Transverse colon (tissue), 4 donors: Measurements from ENCODE around the gene NDUFV1. TPM values are rescaled to one million over a fixed set of nuclear protein-coding genes. Genes with fewer than 3 reads are reported as not detected.
"Not testable (repeated sequence)": the region's sequence is repeated elsewhere in the genome, so short reads cannot be mapped to it uniquely, and the experiment has no call there.

ENCODE experiments used
- DNase-seq: peaks from one replicate; pipeline ENCODE4 v3.0.0-alpha.2; 2019
- H3K27ac ChIP-seq, 4 donors: fragments of 200-600 bp; sonication (generic); 2 replicates each; pipeline ENCODE4 v1.5.1; 2016 to 2018; ENCODE audit warnings: inconsistent platforms in 4 of 4
- H3K27me3 ChIP-seq: fragments of 200-600 bp; sonication (generic); 2 replicates; pipeline ENCODE4 v1.5.1; 2017; ENCODE audit warnings: inconsistent platforms
- H3K36me3 ChIP-seq, 4 donors: fragments of 200-600 bp; sonication (generic); 2 replicates each; pipeline ENCODE4 v1.5.1; 2017 to 2019; ENCODE audit warnings: inconsistent platforms in 4 of 4
- H3K4me1 ChIP-seq, 4 donors: fragments of 200-600 bp; sonication (generic); 2 replicates each; pipeline ENCODE4 v1.5.1; 2017 to 2020; ENCODE audit warnings: inconsistent platforms in 4 of 4
- H3K4me3 ChIP-seq, 4 donors: fragments of 200-600 bp; sonication (generic); 1 replicate in 1 of 4; 2 replicates in 3 of 4; pipeline versions ENCODE4 v1.5.1 to v1.6.1; 2017 to 2019; ENCODE audit warnings: inconsistent platforms in 4 of 4
- H3K9me3 ChIP-seq, 2 donors: fragments of 200-600 bp; sonication (generic); 2 replicates each; pipeline ENCODE4 v1.5.1; 2017 to 2019; ENCODE audit warnings: inconsistent platforms in 2 of 2
- EP300 ChIP-seq: sonication (generic); formaldehyde crosslinking; IDR thresholded peaks from one replicate; pipeline ENCODE4 v1.6.1; 2017; ENCODE audit warnings: antibody characterized with exemption, low read depth
- POLR2A ChIP-seq: fragments of 450-650 bp; IDR thresholded peaks from one replicate; pipeline ENCODE4 v1.6.1; 2016; ENCODE audit warnings: antibody characterized with exemption, mild to moderate bottlenecking, moderate library complexity
- POLR2AphosphoS5 ChIP-seq, 3 donors: sonication (generic); formaldehyde crosslinking; IDR thresholded peaks; one replicate each; pipeline ENCODE4 v1.6.1; 2016; ENCODE audit warnings: antibody characterized with exemption in 3 of 3
- WGBS, 2 donors: methylation state at CpG; one replicate each; pipeline ENCODE4 v1.1.5; 2018; ENCODE audit warnings: low coverage in 1 of 2; 5-methylcytosine and 5-hydroxymethylcytosine counted together
- in situ Hi-C, 4 donors: fragments of 200-750 bp; cut with MboI; loops; one replicate each; pipeline versions ENCODE4 v1.15.0 to v1.15.1; 2017; ENCODE audit warnings: low sequenced_read_pairs in 3 of 4, low pct_ligation_motif_present in 1 of 4, low pct_unique_long_range_greater_than_20kb in 1 of 4
- intact Hi-C: fragments of 100-400 bp; cut with DNase I; formaldehyde crosslinking; loops from one replicate; pipeline ENCODE4 v1.15.1; 2023; ENCODE audit warnings: low total_unique reads
- total RNA-seq, 4 donors: library from RNA; depleted of rRNA; stranded (reverse); fragments of >200 nt; gene quantifications; one replicate each; pipeline ENCODE4 v1.1.0, GENCODE V29; 2016
- TF ChIP-seq, protein P1 (sequence below), 5 experiments: fragments of 200-600 bp in 3 of 5; fragments of 450-650 bp in 2 of 5; sonication (generic) in 3 of 5; IDR thresholded peaks; 1 replicate in 2 of 5; 2 replicates in 3 of 5; pipeline ENCODE4 v1.5.1; 2016 to 2017; ENCODE audit warnings: antibody characterized with exemption in 5 of 5, inconsistent platforms in 3 of 5, mild to moderate bottlenecking in 2 of 5, moderate library complexity in 1 of 5

Gene NDUFV1
- total RNA-seq, 4 donors from 2014 or later: 421 to 762 (median 554) TPM

DNA sequence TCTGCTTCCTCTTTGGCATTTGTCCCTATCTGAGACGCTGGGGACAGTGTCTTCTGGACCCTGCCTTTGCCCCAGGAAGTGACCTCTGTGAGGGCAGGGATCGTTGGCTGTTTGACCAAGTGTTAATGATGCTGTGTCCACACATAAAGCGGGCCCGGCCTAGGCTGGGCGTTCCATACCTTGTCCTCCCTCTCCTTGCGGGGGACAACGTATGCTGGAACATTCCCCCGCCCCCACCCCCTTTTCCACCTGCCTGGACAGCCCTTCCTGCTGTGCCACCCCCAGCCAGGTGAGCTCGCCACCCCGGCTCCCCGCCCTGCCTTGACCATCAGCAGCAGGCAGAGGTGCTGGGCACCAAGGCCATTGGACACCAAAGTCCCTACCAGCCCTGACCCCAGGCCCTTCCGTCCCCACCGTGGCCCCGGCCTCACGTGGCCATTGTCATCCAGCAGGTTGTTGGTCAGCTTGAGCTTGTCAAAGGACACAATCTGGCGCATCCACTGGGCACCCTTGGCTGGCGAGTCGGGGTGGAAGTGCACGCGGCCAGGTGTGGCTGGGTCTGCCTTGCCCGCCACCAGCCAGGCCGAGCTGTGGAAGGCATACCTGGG lies 27.1 kb downstream of the NDUFV1 start:
- Histone ChIP-seq H3K27ac (peak overlapping the region in 2 of 4 donors; percentile 91 to 96), H3K9me3 (no peaks in the 10 kb centered on the region), H3K4me3 (no peak overlapping the region), H3K36me3 (no peaks in the 10 kb centered on the region), H3K4me1 (peaks cover 9 to 38% (median 31%) of the 10 kb centered on the region in 4 donors), H3K27me3 (no peaks in the 10 kb centered on the region)
- no peak for DNase-seq
- 72% methylated on average over 16 of the region's 22 CpGs; no CpG with 5 or more reads in 1 of the 2 donors for WGBS, 2 donors
- TF ChIP-seq POLR2A (peak; percentile 42), POLR2AphosphoS5 (IDR thresholded peaks at IDR 0.05) (peak in 1 of 3 donors; percentile 67), EP300 (peak; percentile 34)
- TF ChIP-seq, protein P1, sequence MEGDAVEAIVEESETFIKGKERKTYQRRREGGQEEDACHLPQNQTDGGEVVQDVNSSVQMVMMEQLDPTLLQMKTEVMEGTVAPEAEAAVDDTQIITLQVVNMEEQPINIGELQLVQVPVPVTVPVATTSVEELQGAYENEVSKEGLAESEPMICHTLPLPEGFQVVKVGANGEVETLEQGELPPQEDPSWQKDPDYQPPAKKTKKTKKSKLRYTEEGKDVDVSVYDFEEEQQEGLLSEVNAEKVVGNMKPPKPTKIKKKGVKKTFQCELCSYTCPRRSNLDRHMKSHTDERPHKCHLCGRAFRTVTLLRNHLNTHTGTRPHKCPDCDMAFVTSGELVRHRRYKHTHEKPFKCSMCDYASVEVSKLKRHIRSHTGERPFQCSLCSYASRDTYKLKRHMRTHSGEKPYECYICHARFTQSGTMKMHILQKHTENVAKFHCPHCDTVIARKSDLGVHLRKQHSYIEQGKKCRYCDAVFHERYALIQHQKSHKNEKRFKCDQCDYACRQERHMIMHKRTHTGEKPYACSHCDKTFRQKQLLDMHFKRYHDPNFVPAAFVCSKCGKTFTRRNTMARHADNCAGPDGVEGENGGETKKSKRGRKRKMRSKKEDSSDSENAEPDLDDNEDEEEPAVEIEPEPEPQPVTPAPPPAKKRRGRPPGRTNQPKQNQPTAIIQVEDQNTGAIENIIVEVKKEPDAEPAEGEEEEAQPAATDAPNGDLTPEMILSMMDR (IDR thresholded peaks at IDR 0.05): no peak
- in situ Hi-C loops: no loop called here
- intact Hi-C loops: no loop called here

DNA sequence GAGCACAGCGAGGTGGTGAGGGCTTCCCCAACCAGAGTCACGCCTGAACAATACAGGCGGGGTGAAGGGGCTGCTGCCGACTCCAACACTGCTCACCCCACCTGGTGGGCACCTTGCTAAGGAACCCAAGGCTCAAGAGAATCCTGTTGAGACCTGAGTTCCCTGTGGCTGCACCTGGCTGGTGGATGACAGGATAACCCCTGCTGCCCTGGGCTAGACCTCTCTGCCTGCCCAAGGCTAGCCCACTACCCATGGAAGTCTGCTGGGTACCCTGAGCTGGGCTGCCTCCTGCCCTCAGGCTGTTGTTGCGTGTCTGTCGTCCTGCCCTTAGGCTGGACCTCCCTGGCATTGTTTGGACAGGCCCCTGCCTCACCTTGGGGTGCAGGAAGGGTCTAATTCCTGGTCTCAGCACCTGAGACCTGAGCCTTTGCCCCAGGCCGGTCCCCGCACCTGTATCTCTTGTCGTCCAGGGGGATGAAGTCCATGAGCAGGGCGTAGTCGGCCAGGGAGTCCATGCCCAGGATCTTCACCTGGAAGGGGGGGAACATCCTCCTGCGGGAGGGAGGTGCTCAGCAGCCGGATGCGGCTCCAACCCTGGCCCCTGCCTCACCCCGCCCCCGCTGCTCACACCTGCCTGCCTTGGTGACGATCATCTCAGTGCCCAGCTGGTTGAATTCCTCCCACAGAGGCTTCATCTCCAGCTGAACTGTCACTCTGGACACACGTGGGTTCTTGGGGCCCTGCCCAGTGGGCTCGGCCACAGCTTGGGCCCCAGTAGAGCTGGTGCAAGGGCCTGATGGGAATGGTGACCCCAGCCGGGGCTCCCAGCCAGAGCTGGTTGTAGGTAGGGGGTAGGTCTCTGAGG lies 27.9 kb downstream of the NDUFV1 start:
- Histone ChIP-seq H3K9me3 (no peaks in the 10 kb centered on the region), H3K4me1 (peaks cover 9 to 32% (median 25%) of the 10 kb centered on the region in 4 donors), H3K36me3 (no peaks in the 10 kb centered on the region), H3K4me3 (no peak overlapping the region), H3K27ac (peak overlapping the region in 2 of 4 donors; percentile 30 to 91), H3K27me3 (no peaks in the 10 kb centered on the region)
- TF ChIP-seq POLR2AphosphoS5 (IDR thresholded peaks at IDR 0.05): peak in 1 of 3 donors; percentile 62
- peak; percentile 60 for TF ChIP-seq POLR2A
- TF ChIP-seq, protein P1 (IDR thresholded peaks at IDR 0.05): no peak
- intact Hi-C loops (no loop called here), in situ Hi-C loops (no loop called here)
- 77% methylated on average over 19 of the region's 20 CpGs; no CpG with 5 or more reads in 1 of the 2 donors for WGBS, 2 donors
- no peak for DNase-seq

DNA sequence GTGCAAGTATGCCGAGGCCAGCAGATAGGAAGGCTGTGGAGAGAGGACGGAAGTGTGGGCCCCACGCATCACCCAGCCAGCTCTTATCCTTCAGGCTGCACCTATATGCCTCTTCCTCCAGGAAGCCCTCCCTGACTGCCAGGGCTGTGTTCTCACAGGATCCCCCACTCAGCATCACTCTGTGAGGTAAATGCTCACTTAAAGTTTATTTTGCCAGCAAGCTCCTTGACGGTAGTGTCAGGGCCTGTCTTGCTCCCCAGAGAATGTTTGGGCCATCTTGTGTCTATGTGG lies 28.4 kb downstream of the NDUFV1 start:
- Histone ChIP-seq H3K9me3 (no peaks in the 10 kb centered on the region), H3K27ac (peak overlapping the region in 1 of 4 donors; percentile 53), H3K4me3 (no peak overlapping the region), H3K36me3 (no peaks in the 10 kb centered on the region), H3K27me3 (peaks cover 1% of the 10 kb centered on the region), H3K4me1 (peaks cover 9 to 32% (median 25%) of the 10 kb centered on the region in 4 donors)
- DNase-seq: no peak
- TF ChIP-seq, protein P1 (IDR thresholded peaks at IDR 0.05): no peak
- TF ChIP-seq POLR2AphosphoS5 (IDR thresholded peaks at IDR 0.05) (no peak), EP300 (no peak), POLR2A (no peak)
- WGBS, 2 donors: 90% methylated on average over 4 of the region's 4 CpGs; no CpG with 5 or more reads in 1 of the 2 donors
- intact Hi-C loops: no loop called here
- in situ Hi-C loops: no loop called here

DNA sequence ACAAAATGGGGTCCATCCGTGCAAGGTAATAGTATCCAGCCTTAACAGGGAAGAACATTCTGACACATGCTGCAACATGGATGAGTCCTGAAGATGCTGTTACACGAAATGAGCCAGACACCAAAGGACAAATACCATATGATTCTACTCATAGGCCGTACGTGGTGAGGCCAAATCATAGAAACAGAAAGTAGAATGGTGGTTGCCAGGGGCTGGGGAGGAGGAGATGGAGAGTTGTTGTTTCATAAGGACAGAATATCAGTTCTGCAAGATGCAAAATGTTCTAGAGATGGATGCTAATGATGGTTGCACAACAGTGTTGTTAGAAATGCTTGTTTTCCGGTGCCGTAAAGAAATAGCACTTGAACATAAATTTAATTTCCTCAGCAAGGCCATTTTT lies 30.2 kb downstream of the NDUFV1 start:
- Histone ChIP-seq H3K4me3 (no peak overlapping the region), H3K27ac (peak overlapping the region in 1 of 4 donors; percentile 46), H3K9me3 (no peaks in the 10 kb centered on the region), H3K4me1 (peaks cover 0 to 19% (median 12%) of the 10 kb centered on the region in 4 donors), H3K27me3 (peaks cover 5% of the 10 kb centered on the region), H3K36me3 (no peaks in the 10 kb centered on the region)
- no peak for DNase-seq
- intact Hi-C loops: no loop called here
- TF ChIP-seq POLR2A (no peak), EP300 (no peak), POLR2AphosphoS5 (IDR thresholded peaks at IDR 0.05) (no peak)
- TF ChIP-seq, protein P1 (IDR thresholded peaks at IDR 0.05): no peak
- in situ Hi-C loops: no loop called here
- 74 to 83% methylated on average over 4 to 6 of the region's 6 CpGs for WGBS, 2 donors

DNA sequence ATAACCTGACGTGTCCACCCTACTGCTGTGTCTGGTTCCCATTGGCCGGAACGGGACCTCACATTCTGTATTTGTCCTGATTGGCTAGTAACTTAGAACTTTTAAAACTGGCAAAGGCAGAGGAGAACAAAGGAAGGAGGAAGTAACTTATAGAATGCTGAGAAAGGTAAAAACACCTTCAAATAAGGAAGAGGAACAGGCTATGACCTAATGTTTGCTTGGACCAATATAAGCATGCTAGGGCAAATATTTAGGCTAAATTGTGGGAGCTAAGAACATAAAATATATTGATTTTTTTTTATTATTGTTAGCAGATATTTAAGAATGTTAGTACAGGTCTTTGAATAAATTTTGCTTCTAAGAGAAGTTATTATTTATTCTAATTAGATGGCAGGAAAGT lies 30.7 kb downstream of the NDUFV1 start:
- H3K9me3 ChIP-seq, DNase-seq, H3K36me3 ChIP-seq, H3K4me3 ChIP-seq, H3K27me3 ChIP-seq, intact Hi-C loops, in situ Hi-C loops: not testable (repeated sequence)
- Histone ChIP-seq H3K27ac (peak overlapping the region in 1 of 4 donors; percentile 46), H3K4me1 (peaks cover 0 to 14% (median 8%) of the 10 kb centered on the region in 4 donors)
- WGBS, 2 donors: 60 to 75% methylated on average over 1 to 3 of the region's 3 CpGs
